Measurements from ENCODE around the gene TRANK1.

Gene TRANK1

DNA sequence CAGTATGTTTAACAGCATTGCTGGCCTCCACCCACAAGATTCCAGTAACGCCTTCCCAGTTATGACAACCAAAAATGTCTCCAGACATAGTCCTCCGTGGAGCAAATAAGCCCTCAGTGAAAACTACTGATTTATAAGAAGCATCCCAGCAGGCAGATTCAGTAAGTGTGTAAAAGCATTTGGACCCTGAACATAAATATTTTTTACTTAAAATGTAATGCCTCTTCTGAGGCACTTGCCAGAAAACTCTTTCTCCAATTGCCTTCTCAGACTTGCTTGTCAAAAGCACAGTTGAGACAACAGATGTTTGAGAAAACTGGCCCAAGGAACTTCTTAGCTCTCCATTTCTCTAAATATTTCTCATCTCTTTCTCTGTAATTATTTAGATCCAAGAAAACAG, 148.7 kb downstream of the TRANK1 start:
- H3K79me1 ChIP-seq (ENCODE audit: low read length), result no peaks in the 10 kb centered on the region
- H4K8ac ChIP-seq (ENCODE audit: low read depth, low read length), result no peak overlapping the region
- no peaks in the 10 kb centered on the region for H3K9me3 ChIP-seq (ENCODE audit: insufficient read depth, low read depth, low read length)
- H3K4me1 ChIP-seq (ENCODE audit: control insufficient read depth in 1 of 2, insufficient read depth in 2 of 2, low read length in 2 of 2), result no peaks in the 10 kb centered on the region
- no peak overlapping the region for H3K4me3 ChIP-seq (ENCODE audit: low read depth, low read length)
- no CpG with 5 or more reads among the region's 2 CpGs for WGBS (ENCODE audit: extremely low coverage, insufficient coverage, insufficient read length)
- no peak overlapping the region for H2BK5ac ChIP-seq (ENCODE audit: low read depth, low read length, poor library complexity)
- no peak overlapping the region for H3K14ac ChIP-seq (ENCODE audit: low read length)
- no peak overlapping the region for H4K91ac ChIP-seq (ENCODE audit: low read depth, low read length)
- H2AFZ ChIP-seq (ENCODE audit: insufficient read depth, low read length, poor library complexity), result no peak overlapping the region
- H3K18ac ChIP-seq (ENCODE audit: low read length), result no peak overlapping the region
- no peaks in the 10 kb centered on the region for H3K79me2 ChIP-seq (ENCODE audit: control insufficient read depth, insufficient read depth, low read length, poor library complexity)
- H3K9ac ChIP-seq (ENCODE audit: low read length), result no peak overlapping the region
- no peak overlapping the region for H2BK120ac ChIP-seq (ENCODE audit: insufficient read depth, low read length, poor library complexity)
- no peak overlapping the region for H3K4me2 ChIP-seq (ENCODE audit: low read length)
- no peak for DNase-seq
- no peak overlapping the region for H3K23ac ChIP-seq (ENCODE audit: low read length)
- no peak overlapping the region for H2AK5ac ChIP-seq (ENCODE audit: low read length)
- no peak overlapping the region for H4K12ac ChIP-seq (ENCODE audit: low read depth, low read length)
- no peaks in the 10 kb centered on the region for H3K27me3 ChIP-seq (ENCODE audit: insufficient read depth, low read length)
- H2BK12ac ChIP-seq (ENCODE audit: low read length), result no peak overlapping the region
- no peak overlapping the region for H3K27ac ChIP-seq (ENCODE audit: low read depth, low read length)
- H3K4ac ChIP-seq (ENCODE audit: low read depth, low read length), result no peak overlapping the region
- no peaks in the 10 kb centered on the region for H3K36me3 ChIP-seq (ENCODE audit: control insufficient read depth in 1 of 2, insufficient read depth in 2 of 2, low read length in 2 of 2)

- Histone ChIP-seq H3K4ac (ENCODE audit: low read depth, low read length) (no peak overlapping the region), H3K27ac (ENCODE audit: low read depth, low read length) (no peak overlapping the region), H2AK5ac (ENCODE audit: low read length) (no peak overlapping the region), H3K9ac (ENCODE audit: low read length) (no peak overlapping the region), H3K27me3 (ENCODE audit: insufficient read depth, low read length) (no peaks in the 10 kb centered on the region), H4K12ac (ENCODE audit: low read depth, low read length) (no peak overlapping the region), H3K14ac (ENCODE audit: low read length) (no peak overlapping the region), H2AFZ (ENCODE audit: insufficient read depth, low read length, poor library complexity) (no peak overlapping the region), H2BK120ac (ENCODE audit: insufficient read depth, low read length, poor library complexity) (no peak overlapping the region), H2BK12ac (ENCODE audit: low read length) (no peak overlapping the region), H3K4me3 (ENCODE audit: low read depth, low read length) (no peak overlapping the region), H3K18ac (ENCODE audit: low read length) (no peak overlapping the region), H2BK5ac (ENCODE audit: low read depth, low read length, poor library complexity) (no peak overlapping the region), H3K79me2 (ENCODE audit: control insufficient read depth, insufficient read depth, low read length, poor library complexity) (no peaks in the 10 kb centered on the region), H3K4me1 (ENCODE audit: control insufficient read depth in 1 of 2, insufficient read depth in 2 of 2, low read length in 2 of 2) (no peaks in the 10 kb centered on the region), H3K4me2 (ENCODE audit: low read length) (no peak overlapping the region), H4K91ac (ENCODE audit: low read depth, low read length) (no peak overlapping the region), H3K79me1 (ENCODE audit: low read length) (no peaks in the 10 kb centered on the region), H3K9me3 (ENCODE audit: insufficient read depth, low read depth, low read length) (no peaks in the 10 kb centered on the region), H3K36me3 (ENCODE audit: control insufficient read depth in 1 of 2, insufficient read depth in 2 of 2, low read length in 2 of 2) (no peaks in the 10 kb centered on the region), H3K23ac (ENCODE audit: low read length) (no peak overlapping the region), H4K8ac (ENCODE audit: low read depth, low read length) (no peak overlapping the region)
- WGBS (ENCODE audit: extremely low coverage, insufficient coverage, insufficient read length), result no CpG with 5 or more reads among the region's 1 CpG
- no peak for DNase-seq
Observed at GRCh38 chr3:36795622-36796021, 149.2 kb downstream of the TRANK1 start.

GRCh38 chr3:36792342-36792741, 152.5 kb downstream of the TRANK1 start:
- H4K12ac ChIP-seq (ENCODE audit: low read depth, low read length), result no peak overlapping the region
- no peak overlapping the region for H2BK120ac ChIP-seq (ENCODE audit: insufficient read depth, low read length, poor library complexity)
- no peak overlapping the region for H3K14ac ChIP-seq (ENCODE audit: low read length)
- H3K79me2 ChIP-seq (ENCODE audit: control insufficient read depth, insufficient read depth, low read length, poor library complexity), result no peaks in the 10 kb centered on the region
- H3K9me3 ChIP-seq (ENCODE audit: insufficient read depth, low read depth, low read length), result no peaks in the 10 kb centered on the region
- H3K4ac ChIP-seq (ENCODE audit: low read depth, low read length), result no peak overlapping the region
- H3K79me1 ChIP-seq (ENCODE audit: low read length), result no peaks in the 10 kb centered on the region
- no peak overlapping the region for H3K4me2 ChIP-seq (ENCODE audit: low read length)
- H4K91ac ChIP-seq (ENCODE audit: low read depth, low read length), result no peak overlapping the region
- H2AK5ac ChIP-seq (ENCODE audit: low read length), result no peak overlapping the region
- no peak overlapping the region for H2BK12ac ChIP-seq (ENCODE audit: low read length)
- H3K27ac ChIP-seq (ENCODE audit: low read depth, low read length), result no peak overlapping the region
- no peaks in the 10 kb centered on the region for H3K4me1 ChIP-seq (ENCODE audit: control insufficient read depth in 1 of 2, insufficient read depth in 2 of 2, low read length in 2 of 2)
- peak in 1 of 2 donors; percentile 24 for DNase-seq
- no peaks in the 10 kb centered on the region for H3K36me3 ChIP-seq (ENCODE audit: control insufficient read depth in 1 of 2, insufficient read depth in 2 of 2, low read length in 2 of 2)
- no peak overlapping the region for H2AFZ ChIP-seq (ENCODE audit: insufficient read depth, low read length, poor library complexity)
- H3K18ac ChIP-seq (ENCODE audit: low read length), result no peak overlapping the region
- no CpG with 5 or more reads among the region's 4 CpGs for WGBS (ENCODE audit: extremely low coverage, insufficient coverage, insufficient read length)
- no peak overlapping the region for H3K4me3 ChIP-seq (ENCODE audit: low read depth, low read length)
- no peak overlapping the region for H3K9ac ChIP-seq (ENCODE audit: low read length)
- H2BK5ac ChIP-seq (ENCODE audit: low read depth, low read length, poor library complexity), result no peak overlapping the region
- H3K27me3 ChIP-seq (ENCODE audit: insufficient read depth, low read length), result peaks cover 2% of the 10 kb centered on the region
- no peak overlapping the region for H4K8ac ChIP-seq (ENCODE audit: low read depth, low read length)
- H3K23ac ChIP-seq (ENCODE audit: low read length), result no peak overlapping the region

- Histone ChIP-seq H3K14ac (ENCODE audit: low read length) (no peak overlapping the region), H3K4ac (ENCODE audit: low read depth, low read length) (no peak overlapping the region), H4K91ac (ENCODE audit: low read depth, low read length) (no peak overlapping the region), H2BK12ac (ENCODE audit: low read length) (no peak overlapping the region), H3K27me3 (ENCODE audit: insufficient read depth, low read length) (peaks cover 2% of the 10 kb centered on the region), H3K9me3 (ENCODE audit: insufficient read depth, low read depth, low read length) (no peaks in the 10 kb centered on the region), H3K23ac (ENCODE audit: low read length) (no peak overlapping the region), H3K79me1 (ENCODE audit: low read length) (no peaks in the 10 kb centered on the region), H3K4me3 (ENCODE audit: low read depth, low read length) (no peak overlapping the region), H2AFZ (ENCODE audit: insufficient read depth, low read length, poor library complexity) (no peak overlapping the region), H4K12ac (ENCODE audit: low read depth, low read length) (no peak overlapping the region), H3K36me3 (ENCODE audit: control insufficient read depth in 1 of 2, insufficient read depth in 2 of 2, low read length in 2 of 2) (no peaks in the 10 kb centered on the region), H3K18ac (ENCODE audit: low read length) (no peak overlapping the region), H3K4me1 (ENCODE audit: control insufficient read depth in 1 of 2, insufficient read depth in 2 of 2, low read length in 2 of 2) (no peaks in the 10 kb centered on the region), H3K4me2 (ENCODE audit: low read length) (no peak overlapping the region), H2BK5ac (ENCODE audit: low read depth, low read length, poor library complexity) (no peak overlapping the region), H3K27ac (ENCODE audit: low read depth, low read length) (no peak overlapping the region), H3K79me2 (ENCODE audit: control insufficient read depth, insufficient read depth, low read length, poor library complexity) (no peaks in the 10 kb centered on the region), H4K8ac (ENCODE audit: low read depth, low read length) (no peak overlapping the region), H3K9ac (ENCODE audit: low read length) (no peak overlapping the region), H2BK120ac (ENCODE audit: insufficient read depth, low read length, poor library complexity) (no peak overlapping the region), H2AK5ac (ENCODE audit: low read length) (no peak overlapping the region)
- WGBS (ENCODE audit: extremely low coverage, insufficient coverage, insufficient read length), result no CpG with 5 or more reads among the region's 6 CpGs
- no peak for DNase-seq
Observed at GRCh38 chr3:36790765-36791164, 154.1 kb downstream of the TRANK1 start.
